Measurements from ENCODE around the gene PTPRG.
A peak's percentile ranks its signal among the peaks of the same experiment; 100 is the strongest.

Gene PTPRG

DNA sequence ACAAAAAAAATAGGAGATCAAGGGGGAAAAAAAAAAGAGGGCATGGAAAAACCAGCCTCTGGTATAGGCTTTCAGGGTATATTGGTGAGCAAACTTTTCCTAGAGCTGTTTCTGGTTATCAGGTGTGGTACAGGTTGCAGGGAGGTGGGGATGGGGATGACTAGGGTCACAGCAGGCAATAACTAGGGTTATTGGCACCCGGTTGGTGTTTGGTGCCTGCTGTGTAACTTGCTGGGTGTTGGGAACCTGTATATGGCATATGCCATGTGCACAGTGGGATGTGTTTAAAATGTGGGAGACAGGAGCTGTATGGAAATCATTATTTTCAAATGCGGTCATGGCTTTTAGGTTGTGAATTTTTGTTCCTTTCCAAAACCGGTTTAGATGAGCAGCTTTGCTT, 119.2 kb downstream of the PTPRG start:
- no peak overlapping the region for H3K4me3 ChIP-seq (replicated peaks; ENCODE audit: low read depth, low read length)
- no peaks in the 10 kb centered on the region for H3K36me3 ChIP-seq (ENCODE audit: control insufficient read depth, insufficient read depth, low read length)
- TF ChIP-seq, protein P1, sequence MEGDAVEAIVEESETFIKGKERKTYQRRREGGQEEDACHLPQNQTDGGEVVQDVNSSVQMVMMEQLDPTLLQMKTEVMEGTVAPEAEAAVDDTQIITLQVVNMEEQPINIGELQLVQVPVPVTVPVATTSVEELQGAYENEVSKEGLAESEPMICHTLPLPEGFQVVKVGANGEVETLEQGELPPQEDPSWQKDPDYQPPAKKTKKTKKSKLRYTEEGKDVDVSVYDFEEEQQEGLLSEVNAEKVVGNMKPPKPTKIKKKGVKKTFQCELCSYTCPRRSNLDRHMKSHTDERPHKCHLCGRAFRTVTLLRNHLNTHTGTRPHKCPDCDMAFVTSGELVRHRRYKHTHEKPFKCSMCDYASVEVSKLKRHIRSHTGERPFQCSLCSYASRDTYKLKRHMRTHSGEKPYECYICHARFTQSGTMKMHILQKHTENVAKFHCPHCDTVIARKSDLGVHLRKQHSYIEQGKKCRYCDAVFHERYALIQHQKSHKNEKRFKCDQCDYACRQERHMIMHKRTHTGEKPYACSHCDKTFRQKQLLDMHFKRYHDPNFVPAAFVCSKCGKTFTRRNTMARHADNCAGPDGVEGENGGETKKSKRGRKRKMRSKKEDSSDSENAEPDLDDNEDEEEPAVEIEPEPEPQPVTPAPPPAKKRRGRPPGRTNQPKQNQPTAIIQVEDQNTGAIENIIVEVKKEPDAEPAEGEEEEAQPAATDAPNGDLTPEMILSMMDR (IDR thresholded peaks at IDR 0.05; ENCODE audit: insufficient read depth, low read length, poor library complexity, severe bottlenecking), result no peak
- H3K27me3 ChIP-seq (replicated peaks; ENCODE audit: control insufficient read depth, insufficient read depth, low read length), result no peaks in the 10 kb centered on the region; the same call in 1 of the 2 replicates
- DNase-seq (ENCODE audit: extremely low read depth, insufficient read length), result no peak

DNA sequence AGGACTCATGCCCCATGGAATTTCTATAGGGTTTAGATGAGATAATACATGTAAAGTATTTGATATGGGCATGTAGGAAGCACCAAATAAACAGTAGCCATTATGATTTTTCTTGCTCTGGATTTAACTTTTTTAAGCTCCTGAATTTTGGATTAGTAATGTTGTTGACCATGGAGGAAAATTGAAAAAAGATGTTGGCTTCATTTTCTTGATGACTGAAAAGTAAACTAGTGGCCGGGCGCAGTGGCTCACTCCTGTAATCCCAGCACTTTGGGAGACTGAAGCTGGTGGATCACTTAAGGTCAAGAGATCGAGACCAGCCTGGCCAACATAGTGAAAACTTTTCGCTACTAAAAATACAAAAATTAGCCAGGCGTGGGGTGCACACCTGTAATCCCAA, 120.3 kb downstream of the PTPRG start:
- TF ChIP-seq, protein P1 (IDR thresholded peaks at IDR 0.05; ENCODE audit: insufficient read depth, low read length, poor library complexity, severe bottlenecking), result no peak
- H3K4me3 ChIP-seq (replicated peaks; ENCODE audit: low read depth, low read length), result no peak overlapping the region
- H3K27me3 ChIP-seq (replicated peaks; ENCODE audit: control insufficient read depth, insufficient read depth, low read length), result no peaks in the 10 kb centered on the region; the same call in 1 of the 2 replicates
- no peaks in the 10 kb centered on the region for H3K36me3 ChIP-seq (ENCODE audit: control insufficient read depth, insufficient read depth, low read length)
- no peak for DNase-seq (ENCODE audit: extremely low read depth, insufficient read length)

GRCh38 chr3:61682671-61683548, 121.5 kb downstream of the PTPRG start:
- Histone ChIP-seq H3K36me3 (ENCODE audit: control insufficient read depth, insufficient read depth, low read length) (no peaks in the 10 kb centered on the region), H3K4me3 (replicated peaks; ENCODE audit: low read depth, low read length) (no peak overlapping the region), H3K27me3 (replicated peaks; ENCODE audit: control insufficient read depth, insufficient read depth, low read length) (no peaks in the 10 kb centered on the region; the same call in 1 of the 2 replicates)
- TF ChIP-seq, protein P1 (IDR thresholded peaks at IDR 0.05; ENCODE audit: insufficient read depth, low read length, poor library complexity, severe bottlenecking), result no peak
- DNase-seq (ENCODE audit: extremely low read depth, insufficient read length), result peak; percentile 41

- TF ChIP-seq, protein P1 (IDR thresholded peaks at IDR 0.05; ENCODE audit: insufficient read depth, low read length, poor library complexity, severe bottlenecking), result no peak
Observed at GRCh38 chr3:61683549-61684236, 122.3 kb downstream of the PTPRG start.

DNA sequence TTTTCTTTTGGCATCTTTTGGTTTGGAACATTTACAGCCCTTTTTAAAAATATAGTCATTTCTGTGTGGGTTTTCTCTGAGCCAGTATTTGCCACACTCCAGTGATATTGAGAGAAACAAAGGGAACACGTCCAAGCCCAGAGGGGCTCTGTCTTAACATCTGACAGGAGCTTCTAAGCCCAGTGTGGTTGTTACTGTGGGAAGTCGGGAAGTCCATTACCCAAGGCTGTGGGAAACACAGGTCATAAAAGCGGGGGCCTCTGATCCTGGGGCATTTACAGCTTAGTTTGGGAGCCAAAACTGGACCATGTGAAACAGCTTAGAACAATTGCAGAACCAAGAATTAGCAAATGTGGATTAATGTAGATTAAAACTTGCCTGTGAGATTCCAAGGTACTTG, 123.0 kb downstream of the PTPRG start:
- no peaks in the 10 kb centered on the region; the same call in 1 of the 2 replicates for H3K27me3 ChIP-seq (replicated peaks; ENCODE audit: control insufficient read depth, insufficient read depth, low read length)
- H3K4me3 ChIP-seq (replicated peaks; ENCODE audit: low read depth, low read length), result no peak overlapping the region
- no peaks in the 10 kb centered on the region for H3K36me3 ChIP-seq (ENCODE audit: control insufficient read depth, insufficient read depth, low read length)
- TF ChIP-seq, protein P1 (IDR thresholded peaks at IDR 0.05; ENCODE audit: insufficient read depth, low read length, poor library complexity, severe bottlenecking), result no peak
- no peak for DNase-seq (ENCODE audit: extremely low read depth, insufficient read length)

More at GRCh38 chr3:61683549-61684236, 122.3 kb downstream of the PTPRG start:
- H3K27me3 ChIP-seq (replicated peaks; ENCODE audit: control insufficient read depth, insufficient read depth, low read length), result no peaks in the 10 kb centered on the region; the same call in 1 of the 2 replicates
- H3K4me3 ChIP-seq (replicated peaks; ENCODE audit: low read depth, low read length), result no peak overlapping the region
- no peak for DNase-seq (ENCODE audit: extremely low read depth, insufficient read length)
- H3K36me3 ChIP-seq (ENCODE audit: control insufficient read depth, insufficient read depth, low read length), result no peaks in the 10 kb centered on the region
